ENCODE measurements around the gene RNF213. TPM values are rescaled to one million over a fixed set of nuclear protein-coding genes. Genes with fewer than 3 reads are reported as not detected.

Gene RNF213
- total and polyA plus RNA-seq, 2 of the 8 experiments (the other 6 are each of a cell fraction or from before 2014, with no cell fraction given), result 33.8 to 62.8 TPM

GRCh38 chr17:80212962-80213642 is 47.5 kb upstream of the RNF213 start:
- Histone ChIP-seq H2BK5ac (ENCODE audit: low read depth, low read length) (no peak overlapping the region), H3K79me1 (ENCODE audit: low read depth, low read length) (peaks cover 6% of the 10 kb centered on the region; the same call in 1 of the 2 replicates), H3K14ac (ENCODE audit: insufficient read length) (no peak overlapping the region), H2BK120ac (replicated peaks; ENCODE audit: low read depth, low read length) (no peak overlapping the region), H4K20me1 (replicated peaks in 1 of 2; ENCODE audit: control insufficient read depth in 1 of 2, insufficient read depth in 2 of 2, low read length in 2 of 2) (peaks cover 0 to 12% of the 10 kb centered on the region in 2 experiments), H3K79me2 (ENCODE audit: control insufficient read depth in 1 of 2, insufficient read depth in 2 of 2, low read length in 2 of 2) (no peaks in the 10 kb centered on the region), H3K4me1 (replicated peaks in 1 of 4; ENCODE audit: control insufficient read depth in 3 of 4, insufficient read depth in 4 of 4, low read length in 3 of 4) (no peaks in the 10 kb centered on the region), H2AFZ (ENCODE audit: low read length) (no peak overlapping the region), H3K27ac (ENCODE audit: low read depth, low read length) (no peak overlapping the region), H3K27me3 (replicated peaks in 1 of 4; ENCODE audit: control insufficient read depth in 3 of 4, extremely low read depth in 1 of 4, insufficient read depth in 3 of 4, low read length in 3 of 4) (no peaks in the 10 kb centered on the region), H3K4me2 (ENCODE audit: insufficient read depth in 1 of 2, low read depth in 2 of 2, low read length in 2 of 2) (no peak overlapping the region), H3K36me3 (ENCODE audit: control insufficient read depth in 2 of 4, insufficient read depth in 4 of 4, low read length in 3 of 4) (peaks cover 4 to 18% (median 12%) of the 10 kb centered on the region in 4 experiments; a peak in 5 of 8 replicates), H3K56ac (replicated peaks; ENCODE audit: insufficient read length, low read depth, low read length) (no peak overlapping the region), H3K9ac (replicated peaks in 1 of 4; ENCODE audit: extremely low read depth in 1 of 4, low read depth in 3 of 4, low read length in 3 of 4) (no peak overlapping the region), H2AK5ac (ENCODE audit: low read depth, low read length) (no peak overlapping the region), H3K23me2 (ENCODE audit: low read depth, low read length) (no peaks in the 10 kb centered on the region), H2BK15ac (ENCODE audit: low read length) (no peak overlapping the region), H3K4me3 (ENCODE audit: extremely low read depth in 1 of 4, insufficient read depth in 2 of 4, low read depth in 3 of 4, low read length in 4 of 4) (no peak overlapping the region), H3K9me3 (ENCODE audit: insufficient read depth in 2 of 2, low read depth in 1 of 2, low read length in 1 of 2) (no peaks in the 10 kb centered on the region), H3K23ac (ENCODE audit: insufficient read length) (no peak overlapping the region), H2BK12ac (ENCODE audit: low read depth, low read length) (no peak overlapping the region), H4K91ac (replicated peaks; ENCODE audit: insufficient read length, low read length) (no peak overlapping the region), H3K4ac (replicated peaks; ENCODE audit: insufficient read length, low read depth, low read length) (no peak overlapping the region), H4K8ac (ENCODE audit: extremely low read depth, insufficient read depth, low read length) (no peak overlapping the region), H3K18ac (ENCODE audit: extremely low read depth, low read length) (no peak overlapping the region), H2BK20ac (ENCODE audit: low read length) (no peak overlapping the region), H4K5ac (ENCODE audit: insufficient read length, low read depth, low read length) (no peak overlapping the region)
- ChIA-PET CTCF (ENCODE audit: partially characterized antibody) (interaction anchor here (0.9 to 1.2 kb wide), 2 partner anchors 17 to 39 kb away, joined by 3 to 8 read pairs; no protein-coding TSS in a partner anchor), POLR2A (ENCODE audit: partially characterized antibody) (interaction anchor here (1.1 kb wide), 1 partner anchor 9 kb away, joined by 3 read pairs; no protein-coding TSS in a partner anchor)
- 91% methylated on average over 12 of the region's 19 CpGs; no CpG with 5 or more reads in 1 of the 2 experiments for WGBS, 2 experiments (ENCODE audit: extremely low coverage in 1 of 2, insufficient coverage in 1 of 2, insufficient read length in 1 of 2, insufficient replicate concordance in 2 of 2, low coverage in 1 of 2, low lambda C conversion rate in 2 of 2, missing lambda C conversion rate in 1 of 2)
- no peak for FAIRE-seq
- no peak for DNase-seq (ENCODE audit: low read depth in 1 of 2, low spot score in 2 of 2)
- TF ChIP-seq ATF3 (IDR thresholded peaks at IDR 0.05; ENCODE audit: insufficient read depth, low read depth, low read length) (no peak), BCL11A (IDR thresholded peaks at IDR 0.05; ENCODE audit: low read depth in 2 of 2, low read length in 2 of 2) (no peak), NANOG (IDR thresholded peaks at IDR 0.05; ENCODE audit: insufficient read depth, low read depth, low read length, poor library complexity, severe bottlenecking) (no peak)

All from H1 (cell line).